ENCODE results near the gene ECE2. TPM values are rescaled to one million over a fixed set of nuclear protein-coding genes. Genes with fewer than 3 reads are reported as not detected.

ECE2 gene
- total RNA-seq, 2 experiments from 2014 or later = not detected

DNA sequence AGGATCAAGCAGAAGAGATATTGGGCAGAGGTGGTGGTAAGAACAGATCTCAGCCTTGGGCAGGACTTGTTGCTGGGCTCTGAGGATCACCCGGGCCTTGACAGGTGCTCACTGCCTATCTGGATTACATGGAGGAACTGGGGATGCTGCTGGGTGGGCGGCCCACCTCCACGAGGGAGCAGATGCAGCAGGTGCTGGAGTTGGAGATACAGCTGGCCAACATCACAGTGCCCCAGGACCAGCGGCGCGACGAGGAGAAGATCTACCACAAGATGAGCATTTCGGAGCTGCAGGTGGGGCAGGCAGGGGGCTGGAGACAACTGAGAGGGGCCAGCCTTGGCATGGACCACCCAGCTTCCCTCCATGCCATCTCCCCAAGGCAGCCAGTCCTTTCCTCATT is 7.9 kb downstream of the ECE2 start:
- Histone ChIP-seq H3K36me3 (ENCODE audit: insufficient read depth, low read length) (no peaks in the 10 kb centered on the region), H3K4me1 (ENCODE audit: insufficient read depth, low read length, poor library complexity, severe bottlenecking) (no peaks in the 10 kb centered on the region), H3K9me3 (ENCODE audit: low read length) (no peaks in the 10 kb centered on the region), H3K79me2 (ENCODE audit: insufficient read depth, low read depth, low read length) (no peaks in the 10 kb centered on the region), H4K20me1 (ENCODE audit: insufficient read depth, low read length) (no peaks in the 10 kb centered on the region), H3K4me3 (ENCODE audit: low read depth, low read length, poor library complexity, severe bottlenecking) (no peak overlapping the region), H3K27ac (ENCODE audit: low read depth, low read length, poor library complexity, severe bottlenecking) (no peak overlapping the region), H3K9me2 (ENCODE audit: insufficient read depth, low read length) (no peaks in the 10 kb centered on the region), H2AFZ (ENCODE audit: low read length) (no peak overlapping the region), H3K4me2 (ENCODE audit: low read length) (no peak overlapping the region)
- POLR2A ChIA-PET = interaction anchor here (0.6 to 0.7 kb wide), 2 partner anchors 32 to 63 kb away, joined by 3 to 5 read pairs; no protein-coding TSS in a partner anchor
- no TSS peak for BruUV-seq (replicated peaks)
- CTCF ChIA-PET (ENCODE audit: unreplicated experiment) = no interaction called here
- intact Hi-C loops (cut with micrococcal nuclease; ENCODE audit: unreplicated experiment) = no loop called here
- no peak for TF ChIP-seq EZH2phosphoT487 (IDR thresholded peaks at IDR 0.05; ENCODE audit: borderline replicate concordance, low read depth, low read length)
- TF ChIP-seq, protein P1, sequence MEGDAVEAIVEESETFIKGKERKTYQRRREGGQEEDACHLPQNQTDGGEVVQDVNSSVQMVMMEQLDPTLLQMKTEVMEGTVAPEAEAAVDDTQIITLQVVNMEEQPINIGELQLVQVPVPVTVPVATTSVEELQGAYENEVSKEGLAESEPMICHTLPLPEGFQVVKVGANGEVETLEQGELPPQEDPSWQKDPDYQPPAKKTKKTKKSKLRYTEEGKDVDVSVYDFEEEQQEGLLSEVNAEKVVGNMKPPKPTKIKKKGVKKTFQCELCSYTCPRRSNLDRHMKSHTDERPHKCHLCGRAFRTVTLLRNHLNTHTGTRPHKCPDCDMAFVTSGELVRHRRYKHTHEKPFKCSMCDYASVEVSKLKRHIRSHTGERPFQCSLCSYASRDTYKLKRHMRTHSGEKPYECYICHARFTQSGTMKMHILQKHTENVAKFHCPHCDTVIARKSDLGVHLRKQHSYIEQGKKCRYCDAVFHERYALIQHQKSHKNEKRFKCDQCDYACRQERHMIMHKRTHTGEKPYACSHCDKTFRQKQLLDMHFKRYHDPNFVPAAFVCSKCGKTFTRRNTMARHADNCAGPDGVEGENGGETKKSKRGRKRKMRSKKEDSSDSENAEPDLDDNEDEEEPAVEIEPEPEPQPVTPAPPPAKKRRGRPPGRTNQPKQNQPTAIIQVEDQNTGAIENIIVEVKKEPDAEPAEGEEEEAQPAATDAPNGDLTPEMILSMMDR (conservative IDR thresholded peaks at IDR 0.05; ENCODE audit: low read length) = no peak
- no peak for DNase-seq (ENCODE audit: low spot score)

DNA sequence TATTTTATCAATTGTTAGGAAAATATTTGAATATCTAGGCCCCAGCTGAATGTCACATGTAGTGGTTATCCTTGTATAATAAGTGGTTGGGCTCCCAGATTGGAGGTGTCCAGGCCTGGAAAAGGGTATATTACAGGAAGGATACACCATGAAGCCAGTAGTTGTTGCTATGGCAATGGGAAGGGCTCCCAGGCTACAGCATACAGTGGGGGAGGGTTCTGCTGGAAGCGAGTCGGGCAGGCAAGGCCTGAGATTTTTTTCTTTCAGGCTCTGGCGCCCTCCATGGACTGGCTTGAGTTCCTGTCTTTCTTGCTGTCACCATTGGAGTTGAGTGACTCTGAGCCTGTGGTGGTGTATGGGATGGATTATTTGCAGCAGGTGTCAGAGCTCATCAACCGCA is 8.9 kb downstream of the ECE2 start:
- Histone ChIP-seq H3K9me2 (ENCODE audit: insufficient read depth, low read length) (no peaks in the 10 kb centered on the region), H3K79me2 (ENCODE audit: insufficient read depth, low read depth, low read length) (no peaks in the 10 kb centered on the region), H3K36me3 (ENCODE audit: insufficient read depth, low read length) (no peaks in the 10 kb centered on the region), H3K4me3 (ENCODE audit: low read depth, low read length, poor library complexity, severe bottlenecking) (no peak overlapping the region), H4K20me1 (ENCODE audit: insufficient read depth, low read length) (no peaks in the 10 kb centered on the region), H3K4me2 (ENCODE audit: low read length) (no peak overlapping the region), H3K4me1 (ENCODE audit: insufficient read depth, low read length, poor library complexity, severe bottlenecking) (no peaks in the 10 kb centered on the region), H3K9me3 (ENCODE audit: low read length) (no peaks in the 10 kb centered on the region), H2AFZ (ENCODE audit: low read length) (no peak overlapping the region), H3K27ac (ENCODE audit: low read depth, low read length, poor library complexity, severe bottlenecking) (no peak overlapping the region)
- ChIA-PET CTCF (ENCODE audit: unreplicated experiment) (no interaction called here), POLR2A (no interaction called here)
- DNase-seq (ENCODE audit: low spot score) = peak; percentile 47
- no TSS peak for BruUV-seq (replicated peaks)
- no peak for TF ChIP-seq EZH2phosphoT487 (IDR thresholded peaks at IDR 0.05; ENCODE audit: borderline replicate concordance, low read depth, low read length)
- TF ChIP-seq, protein P1 (conservative IDR thresholded peaks at IDR 0.05; ENCODE audit: low read length) = peak; percentile 66
- intact Hi-C loops (cut with micrococcal nuclease; ENCODE audit: unreplicated experiment) = loop anchor here (5.0 kb wide), 1 partner anchor 32 kb away; no protein-coding TSS in a partner anchor

DNA sequence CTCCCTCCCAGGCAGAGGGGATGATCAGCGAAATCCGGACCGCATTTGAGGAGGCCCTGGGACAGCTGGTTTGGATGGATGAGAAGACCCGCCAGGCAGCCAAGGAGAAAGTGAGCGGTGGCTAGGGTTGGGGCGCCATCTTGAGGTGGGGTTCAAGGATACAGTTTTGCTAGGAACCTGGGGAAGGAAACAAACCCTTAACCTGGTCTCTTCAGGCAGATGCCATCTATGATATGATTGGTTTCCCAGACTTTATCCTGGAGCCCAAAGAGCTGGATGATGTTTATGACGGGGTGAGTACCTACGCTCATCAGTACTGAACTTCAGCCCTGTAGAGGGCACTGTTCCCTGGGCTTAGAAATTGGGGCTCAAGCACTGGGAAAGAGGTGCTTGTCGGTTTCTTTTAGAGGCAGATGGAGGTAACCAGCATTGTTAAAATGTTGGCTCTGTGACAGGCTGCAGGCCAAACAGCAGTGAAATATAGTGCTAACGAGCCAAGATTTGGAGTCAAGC is 13.7 kb downstream of the ECE2 start:
- intact Hi-C loops (cut with micrococcal nuclease; ENCODE audit: unreplicated experiment) = loop anchor here (1.0 to 5.0 kb wide), 3 partner anchors 37 to 394 kb away; no protein-coding TSS in a partner anchor
- Histone ChIP-seq H3K9me3 (ENCODE audit: low read length) (no peaks in the 10 kb centered on the region), H3K9me2 (ENCODE audit: insufficient read depth, low read length) (no peaks in the 10 kb centered on the region), H3K4me1 (ENCODE audit: insufficient read depth, low read length, poor library complexity, severe bottlenecking) (no peaks in the 10 kb centered on the region), H2AFZ (ENCODE audit: low read length) (no peak overlapping the region), H3K27ac (ENCODE audit: low read depth, low read length, poor library complexity, severe bottlenecking) (no peak overlapping the region), H4K20me1 (ENCODE audit: insufficient read depth, low read length) (no peaks in the 10 kb centered on the region), H3K4me2 (ENCODE audit: low read length) (no peak overlapping the region), H3K79me2 (ENCODE audit: insufficient read depth, low read depth, low read length) (no peaks in the 10 kb centered on the region), H3K36me3 (ENCODE audit: insufficient read depth, low read length) (no peaks in the 10 kb centered on the region), H3K4me3 (ENCODE audit: low read depth, low read length, poor library complexity, severe bottlenecking) (no peak overlapping the region)
- CTCF ChIA-PET (ENCODE audit: unreplicated experiment) = interaction anchor here (0.7 kb wide), 1 partner anchor 144 kb away, joined by 4 read pairs; no protein-coding TSS in a partner anchor
- POLR2A ChIA-PET = no interaction called here
- BruUV-seq (replicated peaks) = no TSS peak
- TF ChIP-seq, protein P1 (conservative IDR thresholded peaks at IDR 0.05; ENCODE audit: low read length) = peak; percentile 90
- TF ChIP-seq EZH2phosphoT487 (IDR thresholded peaks at IDR 0.05; ENCODE audit: borderline replicate concordance, low read depth, low read length) = no peak
- peak; percentile 65 for DNase-seq (ENCODE audit: low spot score)

Measured in OCI-LY7 (cell line).